ENCODE results near the gene TFEC.

TFEC gene

GRCh38 chr7:115885550-115885949, 145.0 kb downstream of the TFEC start:
- Histone ChIP-seq H4K20me1 (ENCODE audit: insufficient read depth) (no peaks in the 10 kb centered on the region), H3K27ac (no peak overlapping the region), H3K79me2 (ENCODE audit: insufficient read depth, low read depth) (no peaks in the 10 kb centered on the region), H2AFZ (ENCODE audit: low read depth) (no peak overlapping the region), H3K9ac (no peak overlapping the region), H3K36me3 (ENCODE audit: insufficient read depth) (no peaks in the 10 kb centered on the region), H3K4me3 (IDR thresholded peaks at IDR 0.05; ENCODE audit: insufficient read depth, low read depth, low read length) (no peak overlapping the region), H3K4me2 (no peak overlapping the region), H3K27me3 (ENCODE audit: insufficient read depth, low read depth) (no peaks in the 10 kb centered on the region), H3K4me1 (ENCODE audit: low read depth, poor library complexity, severe bottlenecking) (no peaks in the 10 kb centered on the region)
- no peak for TF ChIP-seq CTCF (conservative IDR thresholded peaks at IDR 0.05; ENCODE audit: low read depth, low read length)
